ENCODE results near the gene BMP8B. TPM values are rescaled to one million over a fixed set of nuclear protein-coding genes. Genes with fewer than 3 reads are reported as not detected.

BMP8B gene
- polyA plus RNA-seq, 1 of the 3 experiments (the other 2 are of a cell fraction), result 0.07 TPM

DNA sequence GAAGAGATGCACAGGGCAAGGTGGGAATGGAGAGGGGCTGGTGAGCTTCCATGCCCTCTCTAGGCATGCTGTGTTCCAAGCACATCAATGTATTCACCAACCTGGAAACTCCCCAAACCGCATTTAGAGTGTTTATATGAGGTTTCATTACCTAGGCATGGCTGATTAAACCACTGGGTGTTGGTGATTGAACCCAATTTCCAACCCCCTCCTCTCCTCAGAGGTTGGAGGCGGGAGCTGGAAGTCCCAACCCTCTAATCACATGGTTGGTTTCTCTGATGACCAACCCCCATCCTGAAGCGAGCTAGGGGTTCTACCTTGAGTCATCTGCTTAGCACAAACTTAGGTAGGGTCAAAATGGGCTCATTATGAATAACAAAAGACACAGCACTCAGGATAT is 52.9 kb downstream of the BMP8B start:
- WGBS (ENCODE audit: low lambda C conversion rate), result 77% methylated on average over 3 of the region's 3 CpGs
- no peak overlapping the region for H3K27ac ChIP-seq (ENCODE audit: low read depth in 2 of 2, low read length in 1 of 2)
- H3K9ac ChIP-seq, result no peak overlapping the region
- H3F3A ChIP-seq (replicated peaks; ENCODE audit: insufficient read depth), result no peaks in the 10 kb centered on the region
- TF ChIP-seq MXI1 (IDR thresholded peaks at IDR 0.05; ENCODE audit: low read depth, low read length) (no peak), MEF2A (IDR thresholded peaks at IDR 0.05; ENCODE audit: borderline replicate concordance, low read depth) (no peak), GABPA (IDR thresholded peaks at IDR 0.05; ENCODE audit: low read depth) (no peak), RFX5 (IDR thresholded peaks at IDR 0.05; ENCODE audit: low read length) (no peak), TAF1 (IDR thresholded peaks at IDR 0.05; ENCODE audit: borderline replicate concordance, low read depth, low read length) (no peak), EP300 (IDR thresholded peaks at IDR 0.05; ENCODE audit: borderline replicate concordance in 1 of 2, low read depth in 1 of 2, low read length in 1 of 2) (no peak), JUND (IDR thresholded peaks at IDR 0.05) (no peak), ELF1 (IDR thresholded peaks at IDR 0.05) (no peak), CHD2 (IDR thresholded peaks at IDR 0.05; ENCODE audit: low read length, partially characterized antibody) (no peak), NFIC (IDR thresholded peaks at IDR 0.05; ENCODE audit: borderline replicate concordance) (no peak), SMC3 (IDR thresholded peaks at IDR 0.05; ENCODE audit: low read depth, low read length) (no peak), FOXJ3 (CRISPR knock-in tag; IDR thresholded peaks at IDR 0.05) (no peak), EZH2phosphoT487 (IDR thresholded peaks at IDR 0.05; ENCODE audit: borderline replicate concordance, low read depth) (no peak), GATA2 (CRISPR knock-in tag; IDR thresholded peaks at IDR 0.05) (no peak), NRF1 (IDR thresholded peaks at IDR 0.05; ENCODE audit: low read depth, low read length) (no peak)
- TF ChIP-seq, protein P1, sequence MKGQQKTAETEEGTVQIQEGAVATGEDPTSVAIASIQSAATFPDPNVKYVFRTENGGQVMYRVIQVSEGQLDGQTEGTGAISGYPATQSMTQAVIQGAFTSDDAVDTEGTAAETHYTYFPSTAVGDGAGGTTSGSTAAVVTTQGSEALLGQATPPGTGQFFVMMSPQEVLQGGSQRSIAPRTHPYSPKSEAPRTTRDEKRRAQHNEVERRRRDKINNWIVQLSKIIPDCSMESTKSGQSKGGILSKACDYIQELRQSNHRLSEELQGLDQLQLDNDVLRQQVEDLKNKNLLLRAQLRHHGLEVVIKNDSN (IDR thresholded peaks at IDR 0.05; ENCODE audit: borderline replicate concordance, low read depth), result no peak
- TF ChIP-seq, protein P2, sequence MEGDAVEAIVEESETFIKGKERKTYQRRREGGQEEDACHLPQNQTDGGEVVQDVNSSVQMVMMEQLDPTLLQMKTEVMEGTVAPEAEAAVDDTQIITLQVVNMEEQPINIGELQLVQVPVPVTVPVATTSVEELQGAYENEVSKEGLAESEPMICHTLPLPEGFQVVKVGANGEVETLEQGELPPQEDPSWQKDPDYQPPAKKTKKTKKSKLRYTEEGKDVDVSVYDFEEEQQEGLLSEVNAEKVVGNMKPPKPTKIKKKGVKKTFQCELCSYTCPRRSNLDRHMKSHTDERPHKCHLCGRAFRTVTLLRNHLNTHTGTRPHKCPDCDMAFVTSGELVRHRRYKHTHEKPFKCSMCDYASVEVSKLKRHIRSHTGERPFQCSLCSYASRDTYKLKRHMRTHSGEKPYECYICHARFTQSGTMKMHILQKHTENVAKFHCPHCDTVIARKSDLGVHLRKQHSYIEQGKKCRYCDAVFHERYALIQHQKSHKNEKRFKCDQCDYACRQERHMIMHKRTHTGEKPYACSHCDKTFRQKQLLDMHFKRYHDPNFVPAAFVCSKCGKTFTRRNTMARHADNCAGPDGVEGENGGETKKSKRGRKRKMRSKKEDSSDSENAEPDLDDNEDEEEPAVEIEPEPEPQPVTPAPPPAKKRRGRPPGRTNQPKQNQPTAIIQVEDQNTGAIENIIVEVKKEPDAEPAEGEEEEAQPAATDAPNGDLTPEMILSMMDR (IDR thresholded peaks at IDR 0.05), result no peak
- TF ChIP-seq, protein P3, sequence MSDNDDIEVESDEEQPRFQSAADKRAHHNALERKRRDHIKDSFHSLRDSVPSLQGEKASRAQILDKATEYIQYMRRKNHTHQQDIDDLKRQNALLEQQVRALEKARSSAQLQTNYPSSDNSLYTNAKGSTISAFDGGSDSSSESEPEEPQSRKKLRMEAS (IDR thresholded peaks at IDR 0.05; ENCODE audit: low read depth), result no peak
- TF ChIP-seq, protein P4, sequence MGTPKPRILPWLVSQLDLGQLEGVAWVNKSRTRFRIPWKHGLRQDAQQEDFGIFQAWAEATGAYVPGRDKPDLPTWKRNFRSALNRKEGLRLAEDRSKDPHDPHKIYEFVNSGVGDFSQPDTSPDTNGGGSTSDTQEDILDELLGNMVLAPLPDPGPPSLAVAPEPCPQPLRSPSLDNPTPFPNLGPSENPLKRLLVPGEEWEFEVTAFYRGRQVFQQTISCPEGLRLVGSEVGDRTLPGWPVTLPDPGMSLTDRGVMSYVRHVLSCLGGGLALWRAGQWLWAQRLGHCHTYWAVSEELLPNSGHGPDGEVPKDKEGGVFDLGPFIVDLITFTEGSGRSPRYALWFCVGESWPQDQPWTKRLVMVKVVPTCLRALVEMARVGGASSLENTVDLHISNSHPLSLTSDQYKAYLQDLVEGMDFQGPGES (IDR thresholded peaks at IDR 0.05; ENCODE audit: low read depth, low read length), result no peak
- H3K4me3 ChIP-seq (ENCODE audit: low read depth in 2 of 2, low read length in 1 of 2), result no peak overlapping the region
- ChIA-PET CTCF (interaction anchor here (1.6 kb wide), 1 partner anchor 16 kb away, joined by 5 read pairs; no protein-coding TSS in a partner anchor), POLR2A (no interaction called here)
- H3K36me3 ChIP-seq (replicated peaks in 1 of 2; ENCODE audit: control insufficient read depth in 1 of 2, insufficient read depth in 2 of 2, low read length in 1 of 2), result peaks cover 0 to 7% of the 10 kb centered on the region in 2 experiments
- H3K79me2 ChIP-seq (ENCODE audit: insufficient read depth), result peaks cover 16% of the 10 kb centered on the region; the same call in 1 of the 2 replicates
- H4K20me1 ChIP-seq (ENCODE audit: insufficient read depth), result no peaks in the 10 kb centered on the region
- H3K27me3 ChIP-seq (ENCODE audit: insufficient read depth), result no peaks in the 10 kb centered on the region
- DNase-seq, result no peak
- peaks cover 0 to 14% of the 10 kb centered on the region in 2 experiments; a peak in 2 of 4 replicates for H3K4me1 ChIP-seq (ENCODE audit: control insufficient read depth in 1 of 2, insufficient read depth in 2 of 2, low read depth in 1 of 2, low read length in 1 of 2)
- no peak overlapping the region for H2AFZ ChIP-seq (ENCODE audit: low read depth)
- H3K9me2 ChIP-seq, result no peaks in the 10 kb centered on the region
- H3K9me3 ChIP-seq, result no peaks in the 10 kb centered on the region
- H3K4me2 ChIP-seq, result no peak overlapping the region
